Vagina (tissue), 2 donors: ENCODE results near the gene DOCK2. TPM values are rescaled to one million over a fixed set of nuclear protein-coding genes. Genes with fewer than 3 reads are reported as not detected.

Experiments
- DNase-seq, 2 donors: peaks; one replicate each; pipeline ENCODE4 v3.0.0-alpha.2; 2017; ENCODE audit errors: extremely low spot score in 2 of 2
- H3K27ac ChIP-seq: fragments of 200-600 bp; sonication (generic); one replicate; pipeline ENCODE4 v1.5.1; 2019
- H3K27me3 ChIP-seq: fragments of 200-600 bp; sonication (generic); one replicate; pipeline ENCODE4 v1.5.1; 2019
- H3K36me3 ChIP-seq, 2 donors: fragments of 200-600 bp; sonication (generic); one replicate each; pipeline ENCODE4 v1.5.1; 2017 to 2019
- H3K4me1 ChIP-seq: fragments of 200-600 bp; sonication (generic); one replicate; pipeline ENCODE4 v1.5.1; 2019
- H3K4me3 ChIP-seq, 2 donors: fragments of 200-600 bp; sonication (generic); 1 replicate in 1 of 2; 2 replicates in 1 of 2; pipeline ENCODE4 v1.5.1; 2016 to 2019
- H3K9me3 ChIP-seq: fragments of 200-600 bp; sonication (generic); one replicate; pipeline ENCODE4 v1.5.1; 2019
- CTCF ChIP-seq, 3 experiments: fragments of 450-650 bp in 2 of 3; fragments of 200-600 bp in 1 of 3; sonication (generic) in 1 of 3; IDR thresholded peaks; one replicate each; pipeline ENCODE4 v1.5.1; 2017 to 2019; ENCODE audit warnings: antibody characterized with exemption in 3 of 3, mild to moderate bottlenecking in 2 of 3, moderate library complexity in 2 of 3
- POLR2A ChIP-seq, 2 donors: fragments of 450-650 bp; IDR thresholded peaks; one replicate each; pipeline ENCODE4 v1.6.1; 2017; ENCODE audit warnings: antibody characterized with exemption in 2 of 2, mild to moderate bottlenecking in 2 of 2, moderate library complexity in 2 of 2
- POLR2AphosphoS5 ChIP-seq, 2 donors: sonication (generic); formaldehyde crosslinking; IDR thresholded peaks; one replicate each; pipeline ENCODE4 v1.9.0; 2017; ENCODE audit warnings: antibody characterized with exemption in 2 of 2, mild to moderate bottlenecking in 2 of 2, low read depth in 1 of 2; ENCODE audit not compliant: insufficient read depth in 1 of 2
- intact Hi-C: fragments of 100-400 bp; cut with DNase I; formaldehyde crosslinking; loops from one replicate; pipeline ENCODE4 v1.15.1; 2023
- total RNA-seq: library from RNA; depleted of rRNA; stranded (reverse); fragments of >200 nt; gene quantifications from one replicate; pipeline ENCODE4 v1.2.3, GENCODE V29; 2016

The DOCK2 gene
- total RNA-seq, 1 donor from 2014 or later, result 18.2 TPM

- no peaks in the 10 kb centered on the region for H3K27me3 ChIP-seq
- H3K36me3 ChIP-seq, result no peaks in the 10 kb centered on the region
- TF ChIP-seq POLR2A (IDR thresholded peaks at IDR 0.05) (no peak), POLR2AphosphoS5 (IDR thresholded peaks at IDR 0.05; ENCODE audit: insufficient read depth in 1 of 2, low read depth in 1 of 2) (no peak), CTCF (IDR thresholded peaks at IDR 0.05) (no peak)
- no peak for DNase-seq
- H3K9me3 ChIP-seq, result no peaks in the 10 kb centered on the region
- no peak overlapping the region for H3K27ac ChIP-seq
- H3K4me3 ChIP-seq, result no peak overlapping the region
- H3K4me1 ChIP-seq, result no peaks in the 10 kb centered on the region
- intact Hi-C loops, result loop anchor here (10.0 kb wide), 1 partner anchor 284 kb away; the partner anchor contains the start of gene INSYN2B
These were observed 63.5 kb downstream of the DOCK2 start for GRCh38 chr5:169700611-169701010.

DNA sequence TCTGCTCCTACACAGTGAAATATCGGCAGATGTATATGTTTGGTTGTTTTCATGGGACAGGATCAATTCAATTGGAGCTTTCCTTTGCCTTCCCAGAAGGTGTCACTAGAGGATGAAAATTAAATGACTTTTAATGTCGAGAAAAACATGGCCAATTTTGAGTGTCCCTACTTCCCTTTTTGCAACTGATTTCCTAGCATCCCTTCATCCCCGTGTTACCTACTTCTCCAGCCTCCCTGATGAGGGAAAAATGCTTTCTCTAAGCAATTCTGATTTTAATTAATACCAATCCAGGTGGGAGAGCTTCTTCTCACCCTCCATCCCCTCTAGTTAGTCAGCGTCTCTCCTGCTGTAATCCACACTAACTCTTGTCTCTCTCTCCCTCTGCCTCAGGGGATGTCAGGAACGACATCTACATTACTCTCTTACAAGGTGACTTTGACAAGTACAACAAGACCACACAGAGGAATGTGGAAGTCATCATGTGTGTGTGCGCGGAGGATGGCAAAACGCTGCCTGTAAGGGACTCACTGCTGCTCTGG, 64.9 kb downstream of the DOCK2 start:
- H3K27me3 ChIP-seq, result no peaks in the 10 kb centered on the region
- no peak for DNase-seq

DNA sequence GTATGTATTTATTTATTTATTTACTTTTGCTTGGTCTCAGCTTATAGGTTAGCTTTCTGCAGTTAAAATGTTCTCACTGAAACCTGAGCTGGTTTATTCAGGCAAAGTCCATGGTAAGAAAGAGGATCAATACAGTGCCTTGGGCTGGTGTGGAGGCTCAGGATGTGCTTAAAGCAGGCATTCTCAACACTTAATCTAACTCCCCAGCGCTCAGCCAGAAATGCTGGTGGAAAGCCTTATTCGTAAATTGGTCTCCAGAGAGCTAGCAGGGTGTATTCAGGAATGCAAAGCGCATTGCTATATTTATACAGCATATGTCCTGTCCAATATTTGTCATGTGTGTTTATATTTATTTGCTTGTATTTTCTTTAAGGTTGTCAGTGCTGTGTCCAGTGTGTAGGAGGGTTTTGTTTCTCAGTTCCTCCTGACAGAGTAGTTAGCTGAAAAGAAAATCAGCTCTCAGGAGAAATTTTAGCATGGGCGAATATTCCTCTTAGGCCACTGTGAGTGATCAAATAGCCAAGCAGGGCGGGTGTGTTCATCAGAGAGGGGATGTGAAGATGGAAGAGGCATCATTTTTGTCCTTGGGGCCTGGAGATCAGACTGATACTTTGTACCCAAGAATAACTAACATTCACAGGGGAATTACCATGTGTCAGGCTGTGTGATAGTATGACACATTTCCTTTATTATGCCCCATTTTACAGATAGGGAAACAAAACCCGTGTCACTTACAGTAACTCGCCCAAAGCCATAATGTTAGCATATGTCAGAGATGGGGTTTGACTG, 65.8 kb downstream of the DOCK2 start:
- H3K4me3 ChIP-seq, result no peak overlapping the region
- H3K4me1 ChIP-seq, result no peaks in the 10 kb centered on the region
- no peaks in the 10 kb centered on the region for H3K9me3 ChIP-seq
- H3K27me3 ChIP-seq, result no peaks in the 10 kb centered on the region
- no peak for TF ChIP-seq CTCF (IDR thresholded peaks at IDR 0.05)
- no peak for TF ChIP-seq POLR2A (IDR thresholded peaks at IDR 0.05)
- TF ChIP-seq POLR2AphosphoS5 (IDR thresholded peaks at IDR 0.05; ENCODE audit: insufficient read depth in 1 of 2, low read depth in 1 of 2), result no peak
- no peaks in the 10 kb centered on the region for H3K36me3 ChIP-seq
- intact Hi-C loops, result loop anchor here (10.0 kb wide), 1 partner anchor 282 kb away; the partner anchor contains the start of gene INSYN2B
- no peak for DNase-seq
- H3K27ac ChIP-seq, result no peak overlapping the region

More for the DNA sequence above, 64.9 kb downstream of the DOCK2 start:
- intact Hi-C loops, result loop anchor here (10.0 kb wide), 1 partner anchor 283 kb away; the partner anchor contains the start of gene INSYN2B
- Histone ChIP-seq H3K36me3 (no peaks in the 10 kb centered on the region), H3K4me3 (no peak overlapping the region), H3K4me1 (no peaks in the 10 kb centered on the region), H3K27ac (no peak overlapping the region), H3K9me3 (no peaks in the 10 kb centered on the region)
- TF ChIP-seq POLR2A (IDR thresholded peaks at IDR 0.05), result no peak
- no peak for TF ChIP-seq POLR2AphosphoS5 (IDR thresholded peaks at IDR 0.05; ENCODE audit: insufficient read depth in 1 of 2, low read depth in 1 of 2)
- no peak for TF ChIP-seq CTCF (IDR thresholded peaks at IDR 0.05)

GRCh38 chr5:169703813-169704212, 66.7 kb downstream of the DOCK2 start:
- Histone ChIP-seq H3K36me3 (no peaks in the 10 kb centered on the region), H3K27me3 (no peaks in the 10 kb centered on the region), H3K4me3 (no peak overlapping the region), H3K27ac (no peak overlapping the region), H3K4me1 (no peaks in the 10 kb centered on the region), H3K9me3 (no peaks in the 10 kb centered on the region)
- DNase-seq, result no peak
- no peak for TF ChIP-seq POLR2AphosphoS5 (IDR thresholded peaks at IDR 0.05; ENCODE audit: insufficient read depth in 1 of 2, low read depth in 1 of 2)
- TF ChIP-seq POLR2A (IDR thresholded peaks at IDR 0.05), result no peak
- TF ChIP-seq CTCF (IDR thresholded peaks at IDR 0.05), result no peak
- intact Hi-C loops, result loop anchor here (10.0 kb wide), 1 partner anchor 281 kb away; the partner anchor contains the start of gene INSYN2B

DNA sequence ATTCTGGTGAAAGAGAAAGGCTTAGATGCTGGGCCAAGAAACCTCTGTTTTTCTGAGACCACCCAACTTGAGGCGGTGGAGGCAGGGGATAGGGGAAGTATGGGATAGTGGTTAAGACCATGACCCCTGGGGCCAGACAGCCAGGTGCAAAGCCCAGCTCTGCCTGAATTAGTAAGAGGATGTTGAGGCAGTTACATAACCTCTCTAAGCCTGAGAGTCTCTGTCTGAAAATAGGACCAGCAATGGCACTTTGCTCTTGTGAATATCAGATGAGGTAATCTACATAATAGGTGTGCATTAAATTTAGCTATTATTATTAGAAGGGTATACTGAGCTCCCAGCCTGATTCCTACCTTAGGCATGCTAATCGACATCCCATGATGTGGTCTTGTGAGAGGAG, 68.2 kb downstream of the DOCK2 start:
- intact Hi-C loops, result loop anchor here (10.0 kb wide), 1 partner anchor 279 kb away; the partner anchor contains the start of gene INSYN2B
- TF ChIP-seq POLR2AphosphoS5 (IDR thresholded peaks at IDR 0.05; ENCODE audit: insufficient read depth in 1 of 2, low read depth in 1 of 2) (no peak), POLR2A (IDR thresholded peaks at IDR 0.05) (no peak), CTCF (IDR thresholded peaks at IDR 0.05) (no peak)
- Histone ChIP-seq H3K27me3 (no peaks in the 10 kb centered on the region), H3K4me1 (no peaks in the 10 kb centered on the region), H3K9me3 (no peaks in the 10 kb centered on the region), H3K4me3 (no peak overlapping the region), H3K27ac (no peak overlapping the region), H3K36me3 (no peaks in the 10 kb centered on the region)
- DNase-seq, result no peak
